ENCODE measurements around the gene AUH. TPM values are rescaled to one million over a fixed set of nuclear protein-coding genes. Genes with fewer than 3 reads are reported as not detected.

The AUH gene
- total and polyA plus RNA-seq, 2 donors (not counting 1 experiment from before 2014, with no cell fraction given), result 11.3 to 55.5 TPM

GRCh38 chr9:91210318-91210717 is 151.4 kb downstream of the AUH start:
- TF ChIP-seq EZH2 (IDR thresholded peaks at IDR 0.05; ENCODE audit: low read length, missing control alignments), result no peak
- TF ChIP-seq, protein P1, sequence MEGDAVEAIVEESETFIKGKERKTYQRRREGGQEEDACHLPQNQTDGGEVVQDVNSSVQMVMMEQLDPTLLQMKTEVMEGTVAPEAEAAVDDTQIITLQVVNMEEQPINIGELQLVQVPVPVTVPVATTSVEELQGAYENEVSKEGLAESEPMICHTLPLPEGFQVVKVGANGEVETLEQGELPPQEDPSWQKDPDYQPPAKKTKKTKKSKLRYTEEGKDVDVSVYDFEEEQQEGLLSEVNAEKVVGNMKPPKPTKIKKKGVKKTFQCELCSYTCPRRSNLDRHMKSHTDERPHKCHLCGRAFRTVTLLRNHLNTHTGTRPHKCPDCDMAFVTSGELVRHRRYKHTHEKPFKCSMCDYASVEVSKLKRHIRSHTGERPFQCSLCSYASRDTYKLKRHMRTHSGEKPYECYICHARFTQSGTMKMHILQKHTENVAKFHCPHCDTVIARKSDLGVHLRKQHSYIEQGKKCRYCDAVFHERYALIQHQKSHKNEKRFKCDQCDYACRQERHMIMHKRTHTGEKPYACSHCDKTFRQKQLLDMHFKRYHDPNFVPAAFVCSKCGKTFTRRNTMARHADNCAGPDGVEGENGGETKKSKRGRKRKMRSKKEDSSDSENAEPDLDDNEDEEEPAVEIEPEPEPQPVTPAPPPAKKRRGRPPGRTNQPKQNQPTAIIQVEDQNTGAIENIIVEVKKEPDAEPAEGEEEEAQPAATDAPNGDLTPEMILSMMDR (conservative IDR thresholded peaks at IDR 0.05 in 1 of 2, IDR thresholded peaks at IDR 0.05 in 1 of 2; ENCODE audit: low read depth in 1 of 2, low read length in 2 of 2), result no peak
- no peak overlapping the region for H3K4me3 ChIP-seq (replicated peaks in 1 of 4; ENCODE audit: control extremely low read depth in 1 of 4, insufficient read depth in 1 of 4, low read depth in 3 of 4, low read length in 4 of 4)
- H3K9me3 ChIP-seq (ENCODE audit: control insufficient read depth, insufficient read depth, low read depth, low read length), result no peaks in the 10 kb centered on the region
- no peak overlapping the region for H3K27ac ChIP-seq (ENCODE audit: insufficient read depth, low read length)
- H2AFZ ChIP-seq (ENCODE audit: low read length), result no peak overlapping the region
- H3K27me3 ChIP-seq (ENCODE audit: control insufficient read depth, insufficient read depth, low read length), result no peaks in the 10 kb centered on the region
- no peaks in the 10 kb centered on the region for H3K36me3 ChIP-seq (ENCODE audit: control insufficient read depth, insufficient read depth, low read length)
- peaks cover 6% of the 10 kb centered on the region for H3K4me1 ChIP-seq (ENCODE audit: control insufficient read depth, extremely low read depth, insufficient read depth, low read length)
- no peak overlapping the region for H3K4me2 ChIP-seq (ENCODE audit: extremely low read depth, insufficient read depth, low read length)
- peak in 1 of 2 donors; percentile 56 for DNase-seq (ENCODE audit: low read depth in 2 of 2)
- no peak overlapping the region for H3K9ac ChIP-seq (ENCODE audit: insufficient read depth, low read length)
- no peaks in the 10 kb centered on the region for H3K79me2 ChIP-seq (ENCODE audit: control insufficient read depth, insufficient read depth, low read length)
- H4K20me1 ChIP-seq (ENCODE audit: control insufficient read depth, extremely low read depth, insufficient read depth, low read length), result no peaks in the 10 kb centered on the region

DNA sequence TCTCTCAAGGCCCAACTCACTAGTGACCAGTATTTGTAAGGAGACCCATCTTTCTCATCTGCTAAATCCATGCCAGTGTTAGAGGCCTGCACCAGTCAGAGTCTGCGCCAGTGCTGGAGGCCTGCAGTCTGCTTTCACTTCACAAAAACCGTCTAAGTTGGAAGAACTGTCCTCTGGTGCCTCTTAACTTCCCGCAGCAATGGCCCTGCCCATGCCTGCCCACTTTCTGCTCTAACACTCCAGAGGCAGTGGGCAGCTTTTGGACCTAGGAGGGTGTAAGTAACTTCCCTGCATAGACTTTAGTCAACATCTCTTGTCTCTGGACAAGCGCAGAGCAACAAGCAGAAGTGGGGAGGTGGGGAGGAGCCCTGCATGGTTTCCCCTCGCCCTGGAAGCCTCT is 152.9 kb downstream of the AUH start:
- Histone ChIP-seq H3K27me3 (ENCODE audit: control insufficient read depth, insufficient read depth, low read length) (no peaks in the 10 kb centered on the region), H2AFZ (ENCODE audit: low read length) (no peak overlapping the region), H3K4me1 (ENCODE audit: control insufficient read depth, extremely low read depth, insufficient read depth, low read length) (peaks cover 6% of the 10 kb centered on the region), H3K9me3 (ENCODE audit: control insufficient read depth, insufficient read depth, low read depth, low read length) (no peaks in the 10 kb centered on the region), H3K36me3 (ENCODE audit: control insufficient read depth, insufficient read depth, low read length) (no peaks in the 10 kb centered on the region), H3K4me2 (ENCODE audit: extremely low read depth, insufficient read depth, low read length) (no peak overlapping the region), H3K4me3 (replicated peaks in 1 of 4; ENCODE audit: control extremely low read depth in 1 of 4, insufficient read depth in 1 of 4, low read depth in 3 of 4, low read length in 4 of 4) (no peak overlapping the region), H3K9ac (ENCODE audit: insufficient read depth, low read length) (no peak overlapping the region), H4K20me1 (ENCODE audit: control insufficient read depth, extremely low read depth, insufficient read depth, low read length) (no peaks in the 10 kb centered on the region), H3K27ac (ENCODE audit: insufficient read depth, low read length) (no peak overlapping the region), H3K79me2 (ENCODE audit: control insufficient read depth, insufficient read depth, low read length) (no peaks in the 10 kb centered on the region)
- TF ChIP-seq, protein P1 (conservative IDR thresholded peaks at IDR 0.05 in 1 of 2, IDR thresholded peaks at IDR 0.05 in 1 of 2; ENCODE audit: low read depth in 1 of 2, low read length in 2 of 2), result no peak
- no peak for TF ChIP-seq EZH2 (IDR thresholded peaks at IDR 0.05; ENCODE audit: low read length, missing control alignments)
- DNase-seq (ENCODE audit: low read depth in 2 of 2), result no peak

DNA sequence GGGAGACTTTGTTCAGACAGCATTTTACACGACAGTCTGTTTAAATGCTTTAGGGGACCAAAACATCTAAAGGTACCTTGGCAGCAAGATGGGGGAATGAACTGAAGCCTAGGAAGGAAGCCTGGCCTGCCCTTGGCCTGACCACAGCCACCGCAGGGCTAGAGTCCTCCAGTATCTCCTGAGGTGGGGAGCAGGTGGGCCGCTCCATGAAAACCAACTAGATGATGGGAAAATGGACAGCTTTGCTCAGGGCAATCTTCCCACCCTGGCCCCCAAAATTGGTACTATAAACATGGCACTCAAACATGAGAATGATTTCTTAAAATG is 153.3 kb downstream of the AUH start:
- Histone ChIP-seq H4K20me1 (ENCODE audit: control insufficient read depth, extremely low read depth, insufficient read depth, low read length) (no peaks in the 10 kb centered on the region), H3K4me3 (replicated peaks in 1 of 4; ENCODE audit: control extremely low read depth in 1 of 4, insufficient read depth in 1 of 4, low read depth in 3 of 4, low read length in 4 of 4) (no peak overlapping the region), H3K79me2 (ENCODE audit: control insufficient read depth, insufficient read depth, low read length) (no peaks in the 10 kb centered on the region), H3K4me2 (ENCODE audit: extremely low read depth, insufficient read depth, low read length) (peak overlapping the region; percentile 76), H3K4me1 (ENCODE audit: control insufficient read depth, extremely low read depth, insufficient read depth, low read length) (peaks cover 6% of the 10 kb centered on the region), H3K9ac (ENCODE audit: insufficient read depth, low read length) (no peak overlapping the region), H3K36me3 (ENCODE audit: control insufficient read depth, insufficient read depth, low read length) (no peaks in the 10 kb centered on the region), H3K27me3 (ENCODE audit: control insufficient read depth, insufficient read depth, low read length) (no peaks in the 10 kb centered on the region), H2AFZ (ENCODE audit: low read length) (no peak overlapping the region), H3K9me3 (ENCODE audit: control insufficient read depth, insufficient read depth, low read depth, low read length) (no peaks in the 10 kb centered on the region), H3K27ac (ENCODE audit: insufficient read depth, low read length) (peak overlapping the region; percentile 75)
- DNase-seq (ENCODE audit: low read depth in 2 of 2), result no peak
- no peak for TF ChIP-seq EZH2 (IDR thresholded peaks at IDR 0.05; ENCODE audit: low read length, missing control alignments)
- TF ChIP-seq, protein P1 (conservative IDR thresholded peaks at IDR 0.05 in 1 of 2, IDR thresholded peaks at IDR 0.05 in 1 of 2; ENCODE audit: low read depth in 1 of 2, low read length in 2 of 2), result no peak

All from fibroblast of lung (primary cell).